Endothelial cell of umbilical vein (primary cell): ENCODE results near the gene GPR155. TPM values are rescaled to one million over a fixed set of nuclear protein-coding genes. Genes with fewer than 3 reads are reported as not detected.

Source experiments
- BruUV-seq: library from RNA; stranded (reverse); fragments of 400-500 nt; replicated peaks from 2 replicates; lab custom pipeline; 2021; lab: Mats Ljungman, UMichigan
- CTCF ChIA-PET: fragments of 300-600, 350-600 bp; sonication (Branson Sonifier 250); formaldehyde crosslinking; loops from one replicate; lab custom pipeline; 2021; ENCODE audit warnings: antibody characterized with exemption, inconsistent platforms; lab: Charles Lee
- POLR2A ChIA-PET: fragments of 300-600, 350-600 bp; sonication (Branson Sonifier 250); formaldehyde crosslinking; loops from one replicate; lab custom pipeline; 2021; ENCODE audit warnings: antibody characterized with exemption, inconsistent platforms; lab: Charles Lee
- DNase-seq: peaks from one replicate; pipeline ENCODE4 v3.0.0-alpha.2; 2011; ENCODE audit warnings: low read depth, low spot score
- FAIRE-seq: peaks from 2 replicates; lab custom pipeline; 2011; peaks lifted over from hg19 to GRCh38; lab: Jason Lieb, UNC
- H2AFZ ChIP-seq: 2 replicates; pipeline ENCODE4 v1.6.0; 2012; ENCODE audit warnings: low read depth, low read length, control low read depth, inconsistent platforms
- H3K27ac ChIP-seq: 2 replicates; pipeline ENCODE4 v1.5.1; 2011; ENCODE audit warnings: low read depth, mild to moderate bottlenecking, control low read depth, low read length, moderate library complexity; ENCODE audit not compliant: insufficient read depth
- H3K27me3 ChIP-seq, 2 experiments: 2 replicates each; pipeline versions ENCODE4 v1.6.0 to v1.6.1; 2011; ENCODE audit warnings: low read length in 2 of 2, mixed read lengths in 1 of 2; ENCODE audit not compliant: control insufficient read depth in 2 of 2, insufficient read depth in 2 of 2
- H3K36me3 ChIP-seq, 2 experiments: 2 replicates in 1 of 2; 3 replicates in 1 of 2; pipeline ENCODE4 v1.5.1; 2011; ENCODE audit warnings: low read length in 2 of 2, mild to moderate bottlenecking in 1 of 2, moderate library complexity in 1 of 2; ENCODE audit not compliant: control insufficient read depth in 2 of 2, insufficient read depth in 2 of 2; ENCODE audit errors: extremely low read depth in 1 of 2
- H3K4me1 ChIP-seq: 3 replicates; pipeline ENCODE4 v1.5.1; 2011; ENCODE audit warnings: mild to moderate bottlenecking, low read length; ENCODE audit not compliant: control insufficient read depth, insufficient read depth; ENCODE audit errors: extremely low read depth
- H3K4me2 ChIP-seq: 2 replicates; pipeline ENCODE4 v1.6.1; 2011; ENCODE audit warnings: low read length, control low read depth, mixed read lengths; ENCODE audit not compliant: insufficient read depth
- H3K4me3 ChIP-seq, 3 experiments: fragments of 200-600 bp in 1 of 3; sonication (generic), shearing (Covaris generic) in 1 of 3; replicated peaks in 1 of 3; 2 replicates each; pipeline ENCODE4 v1.5.1; 2011 to 2016; ENCODE audit warnings: control low read depth in 3 of 3, low read length in 3 of 3, mild to moderate bottlenecking in 2 of 3, inconsistent platforms in 1 of 3, low read depth in 1 of 3, moderate library complexity in 1 of 3; ENCODE audit not compliant: insufficient read depth in 1 of 3
- H3K79me2 ChIP-seq: 2 replicates; pipeline ENCODE4 v1.6.0; 2012; ENCODE audit warnings: low read length, inconsistent platforms; ENCODE audit not compliant: control insufficient read depth, insufficient read depth
- H3K9ac ChIP-seq: replicated peaks from 2 replicates; pipeline ENCODE3; 2011; ENCODE audit warnings: low read length, control low read depth; ENCODE audit not compliant: insufficient read depth; ENCODE audit errors: extremely low read depth
- H3K9me1 ChIP-seq: replicated peaks from 3 replicates; pipeline ENCODE4 v1.6.0; 2011; ENCODE audit warnings: mild to moderate bottlenecking, low read length; ENCODE audit not compliant: control insufficient read depth, insufficient read depth; ENCODE audit errors: extremely low read depth
- H3K9me3 ChIP-seq: replicated peaks from 2 replicates; pipeline ENCODE4 v1.5.1; 2012; ENCODE audit warnings: low read length, inconsistent platforms; ENCODE audit not compliant: control insufficient read depth, insufficient read depth
- H4K20me1 ChIP-seq: replicated peaks from 2 replicates; pipeline ENCODE3; 2011; ENCODE audit warnings: mild to moderate bottlenecking, low read length; ENCODE audit not compliant: control insufficient read depth, insufficient read depth; ENCODE audit errors: extremely low read depth
- GATA2 ChIP-seq: IDR thresholded peaks from 2 replicates; pipeline ENCODE4 v1.7.0; 2011; ENCODE audit warnings: low read depth, mild to moderate bottlenecking, moderate library complexity, mixed read lengths, low read length; ENCODE audit not compliant: insufficient read length, insufficient read depth
- JUN ChIP-seq: IDR thresholded peaks from 2 replicates; pipeline ENCODE4 v1.6.1; 2011; ENCODE audit warnings: borderline replicate concordance, low read depth; ENCODE audit not compliant: insufficient read length, insufficient read depth
- MYC ChIP-seq: IDR thresholded peaks from one replicate; pipeline ENCODE4 v1.6.1; 2011; ENCODE audit warnings: mild to moderate bottlenecking, low read depth, low read length
- dilution Hi-C: fragments of 300-500 bp; cut with MboI; formaldehyde crosslinking; loops from one replicate; pipeline ENCODE4 v1.15.0; 2019; ENCODE audit warnings: low sequenced_read_pairs; ENCODE audit not compliant: extremely low pct_ligation_motif_present
- intact Hi-C: fragments of 100-400 bp; cut with micrococcal nuclease; formaldehyde crosslinking; loops from one replicate; pipeline ENCODE4 v1.10.0; 2022
- polyA plus RNA-seq, 4 experiments: library from polyadenylated mRNA; depleted of rRNA in 3 of 4; stranded (reverse) in 3 of 4; unstranded in 1 of 4; fragments of >200 nt; gene quantifications; 2 replicates each; pipeline versions ENCODE4 v1.2.1 to v1.2.3, GENCODE V29; 2011 to 2012; ENCODE audit warnings: missing spikeins in 1 of 4
- total RNA-seq: library from RNA; stranded (reverse); gene quantifications from 2 replicates; pipeline ENCODE4 v1.2.3, GENCODE V29; 2021

GPR155 gene
- total and polyA plus RNA-seq, 2 donors (not counting 3 experiments of a cell fraction or from before 2014, with no cell fraction given) = 0.62 to 1.7 TPM

DNA sequence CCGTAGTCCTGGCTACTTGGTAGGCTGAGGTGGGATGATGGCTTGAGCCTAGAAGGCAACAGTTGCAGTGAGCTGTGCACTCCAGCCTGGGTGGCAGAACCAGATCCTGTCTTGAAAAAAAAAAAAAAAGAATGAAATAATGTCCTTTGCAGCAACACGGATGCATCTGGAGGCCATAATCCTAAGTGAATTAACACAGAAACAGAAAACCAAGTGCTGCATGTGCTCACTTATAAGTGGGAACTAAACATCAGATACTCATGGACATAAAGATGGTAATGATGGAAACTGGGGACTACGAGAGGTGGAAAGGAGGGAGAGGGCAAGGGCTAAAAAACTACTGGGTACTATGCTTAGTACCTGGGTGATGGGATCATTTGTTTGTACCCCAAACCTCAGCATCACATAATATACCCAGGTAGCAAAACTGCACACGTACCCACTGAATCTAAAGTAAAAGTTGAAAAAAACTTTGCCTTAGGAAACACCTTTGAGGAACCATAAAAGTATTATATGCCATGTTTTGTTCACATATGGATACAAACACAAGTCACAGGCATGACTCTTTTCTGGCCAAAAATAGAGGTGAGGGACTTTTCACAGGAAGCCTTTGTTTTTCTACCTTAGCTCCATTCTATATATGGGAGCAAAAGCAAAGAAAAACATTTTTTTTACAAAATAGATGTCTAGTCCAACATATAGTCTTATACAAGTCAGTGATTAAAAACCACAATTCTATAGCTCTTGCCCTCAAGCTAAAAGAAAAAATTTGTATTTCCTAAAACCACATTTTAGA, 36.6 kb downstream of the GPR155 start:
- Histone ChIP-seq H3K27ac (no peak overlapping the region), H3K79me2 (no peaks in the 10 kb centered on the region), H2AFZ (no peak overlapping the region), H3K4me2 (no peak overlapping the region), H3K4me1 (no peaks in the 10 kb centered on the region), H3K9me3 (no peaks in the 10 kb centered on the region), H3K4me3 (no peak overlapping the region), H3K36me3 (no peaks in the 10 kb centered on the region), H3K9ac (no peak overlapping the region), H4K20me1 (no peaks in the 10 kb centered on the region), H3K9me1 (no peaks in the 10 kb centered on the region), H3K27me3 (no peaks in the 10 kb centered on the region)
- TF ChIP-seq GATA2 = no peak
- ChIA-PET CTCF (interaction anchor here (0.7 to 1.2 kb wide), 2 partner anchors 12 to 13 kb away, joined by 3 to 4 read pairs; no protein-coding TSS in a partner anchor), POLR2A (no interaction called here)
- peak; percentile 20 for DNase-seq
- BruUV-seq = no TSS peak
- intact Hi-C loops = no loop called here
- peak; percentile 15 for FAIRE-seq
- dilution Hi-C loops = no loop called here

DNA sequence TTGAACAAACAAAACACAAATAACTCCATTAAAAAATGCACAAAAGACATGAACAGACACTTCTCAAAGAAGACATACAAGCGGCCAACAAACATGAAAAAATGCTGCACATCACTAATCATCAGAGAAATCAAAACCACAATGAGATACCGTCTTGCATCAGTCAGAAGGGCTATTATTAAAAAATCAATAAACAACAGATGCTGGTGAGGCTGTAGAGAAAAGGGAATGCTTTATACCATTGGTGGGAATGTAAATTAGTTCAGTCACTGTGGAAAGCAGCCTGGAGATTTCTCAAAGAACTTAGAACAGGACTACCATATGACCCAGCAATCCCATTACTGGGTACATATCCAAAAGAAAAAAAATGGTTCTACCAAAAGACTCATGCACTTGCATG, 37.8 kb downstream of the GPR155 start:
- CTCF ChIA-PET = no interaction called here
- H4K20me1 ChIP-seq = no peaks in the 10 kb centered on the region
- no peak overlapping the region for H3K4me3 ChIP-seq
- no peak overlapping the region for H3K27ac ChIP-seq
- BruUV-seq = no TSS peak
- no peaks in the 10 kb centered on the region for H3K9me3 ChIP-seq
- H3K27me3 ChIP-seq = no peaks in the 10 kb centered on the region
- intact Hi-C loops (no loop called here), dilution Hi-C loops (no loop called here)
- H3K4me1 ChIP-seq = no peaks in the 10 kb centered on the region
- DNase-seq = no peak
- no peaks in the 10 kb centered on the region for H3K79me2 ChIP-seq
- no peak for FAIRE-seq
- H2AFZ ChIP-seq = no peak overlapping the region
- POLR2A ChIA-PET = no interaction called here
- H3K9me1 ChIP-seq = no peaks in the 10 kb centered on the region
- no peak overlapping the region for H3K4me2 ChIP-seq
- H3K36me3 ChIP-seq = no peaks in the 10 kb centered on the region
- TF ChIP-seq JUN = no peak
- TF ChIP-seq MYC = no peak
- H3K9ac ChIP-seq = no peak overlapping the region
